Kasumi-1 (cell line): ENCODE measurements around the gene ME2.
"Not testable (repeated sequence)": the region's sequence is repeated elsewhere in the genome, so short reads cannot be mapped to it uniquely, and the experiment has no call there.

ENCODE experiments used
- DNase-seq, 2 experiments: peaks; one replicate each; lab custom pipeline; 2025; lab: John Stamatoyannopoulos, UW

ME2 gene

GRCh38 chr18:50973367-50974126 is 94.6 kb downstream of the ME2 start:
- DNase-seq, result no peak

DNA sequence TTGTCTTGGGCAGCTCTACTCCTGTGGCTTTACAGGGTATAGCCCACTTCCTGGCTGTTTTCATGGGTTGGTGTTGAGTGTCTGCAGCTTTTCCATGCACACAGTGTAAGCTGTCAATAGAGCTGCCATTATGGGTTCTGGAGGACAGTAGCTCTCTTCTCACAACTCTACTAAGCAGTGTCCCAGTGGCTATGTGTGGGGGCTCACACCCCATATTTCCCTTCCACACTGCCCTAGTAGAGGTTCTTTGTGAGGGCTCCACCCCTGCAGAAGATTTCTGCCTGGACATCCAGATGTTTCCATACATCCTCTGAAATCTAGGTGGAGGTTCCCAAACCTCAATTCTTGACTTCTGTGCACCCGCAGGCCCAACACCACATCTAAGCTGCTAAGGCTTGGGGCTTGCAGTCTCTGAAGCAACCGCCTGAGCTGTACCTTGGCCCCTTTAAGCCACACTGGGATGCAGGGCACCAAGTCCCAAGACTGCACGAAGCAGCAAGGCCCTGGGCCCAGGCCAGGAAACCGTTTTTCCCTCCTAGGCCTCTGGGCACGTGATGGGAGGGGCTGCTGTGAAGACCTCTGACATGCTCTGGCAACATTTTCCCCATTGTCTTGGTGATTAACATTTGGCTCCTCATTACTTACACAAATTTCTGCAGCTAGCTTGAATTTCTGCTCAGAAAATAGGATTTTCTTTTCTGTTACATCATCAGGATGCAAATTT is 98.3 kb downstream of the ME2 start:
- DNase-seq, result no peak

DNA sequence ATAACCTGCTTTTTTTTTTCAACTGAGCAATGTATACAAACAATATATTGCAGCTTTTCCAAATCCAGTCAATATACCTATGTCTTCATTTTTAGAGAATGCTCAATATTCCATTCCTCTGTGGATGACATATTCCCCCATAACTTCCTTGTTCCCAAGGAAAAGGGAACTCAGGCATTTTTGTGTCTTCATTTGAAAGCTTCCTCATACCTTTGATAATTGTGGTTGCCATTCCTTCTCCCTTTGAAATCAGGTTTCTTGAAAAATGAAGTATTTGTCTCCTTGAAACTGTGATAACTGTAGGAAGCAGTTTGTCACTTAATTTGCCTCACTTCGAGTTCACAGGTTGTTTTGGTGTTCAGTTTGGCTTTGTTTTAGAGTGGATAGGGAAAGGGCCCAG is 102.5 kb downstream of the ME2 start:
- DNase-seq, result no peak

DNA sequence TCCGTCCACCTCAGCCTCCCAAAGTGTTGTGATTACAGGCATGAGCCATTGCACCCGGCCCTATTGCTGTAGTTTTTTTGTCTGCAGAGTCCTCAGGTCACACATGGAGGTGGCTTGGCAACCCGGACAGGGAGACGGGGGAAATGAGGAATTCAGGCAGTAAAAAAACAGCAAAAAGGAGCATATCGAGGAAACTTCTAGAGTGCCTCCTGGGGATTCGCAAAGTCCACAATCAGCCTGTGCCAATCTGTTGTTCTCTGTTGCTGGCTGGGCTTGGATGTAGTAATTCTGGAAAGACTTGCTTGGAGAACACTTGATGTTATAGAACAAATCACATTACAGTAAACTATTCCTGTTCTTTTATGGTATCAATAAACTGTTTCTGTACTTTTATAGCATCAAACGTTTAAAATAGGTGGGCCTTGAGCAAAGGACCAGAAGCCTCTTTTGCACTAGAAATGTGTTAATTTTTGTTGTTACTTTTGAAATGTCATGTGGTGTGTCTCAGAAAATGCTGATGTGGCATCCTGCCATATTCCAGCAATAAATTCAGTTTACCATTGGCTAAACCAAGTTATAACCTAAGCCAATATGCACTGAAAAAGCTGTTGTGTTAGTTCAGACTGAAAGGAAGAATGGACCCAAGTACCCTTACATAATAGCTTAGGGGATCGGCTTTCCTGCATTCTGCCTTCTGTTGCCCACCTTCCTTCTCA is 103.3 kb downstream of the ME2 start:
- DNase-seq, result no peak

GRCh38 chr18:50982802-50983179 is 103.9 kb downstream of the ME2 start:
- peak; percentile 7 to 15 for DNase-seq

DNA sequence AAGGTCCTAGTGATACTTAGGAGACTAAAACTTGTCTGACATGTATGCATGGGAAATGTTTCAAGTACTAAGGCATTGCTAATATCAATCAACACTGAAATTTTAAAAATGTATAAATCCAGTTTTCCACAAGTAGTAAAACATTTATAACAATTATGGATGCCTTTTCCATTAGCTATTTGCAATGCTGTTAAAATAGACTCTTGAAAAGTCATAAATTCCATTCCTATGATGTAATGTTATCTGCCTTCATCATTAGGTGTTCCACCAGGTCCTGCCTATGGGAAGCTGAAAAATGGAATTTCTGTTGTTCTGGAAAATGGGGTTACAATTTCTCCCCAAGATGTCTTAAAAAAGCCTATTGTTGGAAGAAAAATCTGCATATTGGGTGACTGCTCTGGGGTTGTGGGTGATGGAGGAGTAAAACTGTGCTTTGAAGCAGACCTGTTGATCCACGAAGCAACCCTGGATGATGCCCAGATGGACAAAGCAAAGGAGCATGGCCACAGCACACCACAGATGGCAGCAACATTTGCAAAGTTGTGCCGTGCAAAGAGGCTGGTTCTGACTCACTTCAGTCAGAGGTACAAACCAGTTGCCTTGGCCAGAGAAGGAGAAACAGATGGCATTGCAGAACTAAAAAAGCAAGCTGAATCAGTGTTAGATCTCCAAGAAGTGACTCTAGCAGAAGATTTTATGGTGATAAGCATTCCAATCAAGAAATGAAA is 107.6 kb downstream of the ME2 start:
- no peak for DNase-seq

- DNase-seq, result no peak
Observed at GRCh38 chr18:50987261-50987660, 108.3 kb downstream of the ME2 start.

GRCh38 chr18:50989711-50990110 is 110.8 kb downstream of the ME2 start:
- no peak for DNase-seq

DNA sequence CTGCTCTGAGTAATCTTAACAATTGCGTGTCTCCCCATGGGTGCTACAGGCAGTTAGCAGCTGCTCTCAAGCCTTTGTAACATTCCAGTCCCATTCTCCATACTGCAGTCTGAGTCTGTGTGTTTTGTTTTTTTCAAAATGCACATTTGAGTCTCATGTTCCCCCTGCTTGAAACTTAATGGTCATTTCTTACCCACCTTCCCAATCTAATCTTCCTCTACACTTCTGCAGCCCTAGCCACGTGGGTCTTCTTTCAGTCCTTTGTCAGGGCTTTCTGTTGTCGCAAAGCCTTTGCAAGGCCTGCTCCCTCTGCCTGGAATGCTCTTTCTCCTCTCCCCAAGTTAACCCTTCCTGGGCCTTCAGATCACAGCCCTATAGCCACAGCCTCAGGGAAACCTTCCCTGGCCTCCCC is 113.4 kb downstream of the ME2 start:
- no peak for DNase-seq

GRCh38 chr18:50994031-50994430 is 115.1 kb downstream of the ME2 start:
- no peak for DNase-seq

DNA sequence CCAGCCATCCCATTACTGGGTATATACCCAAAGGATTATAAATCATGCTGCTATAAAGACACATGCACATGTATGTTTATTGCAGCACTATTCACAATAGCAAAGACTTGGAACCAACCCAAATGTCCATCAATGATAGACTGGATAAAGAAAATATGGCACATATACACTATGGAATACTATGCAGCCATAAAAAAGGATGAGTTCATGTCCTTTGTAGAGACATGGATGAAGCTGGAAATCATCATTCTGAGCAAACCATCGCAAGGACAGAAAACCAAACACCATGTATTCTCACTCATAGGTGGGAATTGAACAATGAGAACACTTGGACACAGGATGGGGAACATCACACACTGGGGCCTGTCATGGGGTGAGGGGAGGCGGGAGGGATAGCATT is 124.3 kb downstream of the ME2 start:
- not testable (repeated sequence) for DNase-seq
